ELF-1 (cell line): ENCODE measurements around the gene LRRC2.
"Not testable (repeated sequence)": the region's sequence is repeated elsewhere in the genome, so short reads cannot be mapped to it uniquely, and the experiment has no call there.

ENCODE experiments used
- DNase-seq: peaks from one replicate; pipeline ENCODE4 v3.0.0-alpha.2; 2016; ENCODE audit warnings: low read depth, low spot score

Gene LRRC2, protein sequence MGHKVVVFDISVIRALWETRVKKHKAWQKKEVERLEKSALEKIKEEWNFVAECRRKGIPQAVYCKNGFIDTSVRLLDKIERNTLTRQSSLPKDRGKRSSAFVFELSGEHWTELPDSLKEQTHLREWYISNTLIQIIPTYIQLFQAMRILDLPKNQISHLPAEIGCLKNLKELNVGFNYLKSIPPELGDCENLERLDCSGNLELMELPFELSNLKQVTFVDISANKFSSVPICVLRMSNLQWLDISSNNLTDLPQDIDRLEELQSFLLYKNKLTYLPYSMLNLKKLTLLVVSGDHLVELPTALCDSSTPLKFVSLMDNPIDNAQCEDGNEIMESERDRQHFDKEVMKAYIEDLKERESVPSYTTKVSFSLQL

DNA sequence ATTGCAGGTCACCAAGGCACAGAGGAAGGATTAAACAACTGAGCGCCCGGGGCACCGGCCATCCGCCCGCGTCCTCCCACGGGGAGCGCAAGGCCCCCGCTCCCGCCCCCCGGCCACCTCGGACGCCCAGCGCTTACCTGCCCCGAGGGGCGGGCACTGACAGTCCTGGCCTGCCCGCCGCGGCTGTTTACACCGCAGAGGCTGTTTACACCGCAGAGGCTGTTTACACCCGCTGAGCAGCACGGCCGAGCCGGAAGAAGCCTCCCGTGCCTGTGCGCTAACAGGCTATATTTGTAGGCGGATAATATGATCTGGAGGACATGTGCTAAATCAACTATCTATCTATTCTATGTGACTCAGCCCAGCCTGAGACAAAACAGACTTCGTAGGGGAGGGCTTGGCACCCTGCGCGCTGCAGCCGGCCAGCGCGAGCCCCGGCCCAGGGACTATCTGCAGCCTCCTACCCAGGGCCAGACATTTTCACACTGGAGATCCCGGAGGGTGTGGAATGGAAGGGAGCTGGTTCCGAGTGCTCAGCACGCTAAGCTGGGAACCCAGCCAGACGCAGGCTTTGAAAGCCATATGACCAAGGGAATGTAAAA is at the start of gene LRRC2:
Gene LRRC2 (minus strand): TSS at position 263 of the 602 bp plus-strand sequence. CDS start 14,711 bp downstream, outside the sequence.
- DNase-seq: peak; percentile 86

GRCh38 chr3:46615050-46615775 is 49.1 kb upstream of the LRRC2 start:
- no peak for DNase-seq

- DNase-seq: no peak
Observed at GRCh38 chr3:46614431-46614830, 48.3 kb upstream of the LRRC2 start.

- no peak for DNase-seq
Observed at GRCh38 chr3:46613313-46614005, 47.4 kb upstream of the LRRC2 start.

DNA sequence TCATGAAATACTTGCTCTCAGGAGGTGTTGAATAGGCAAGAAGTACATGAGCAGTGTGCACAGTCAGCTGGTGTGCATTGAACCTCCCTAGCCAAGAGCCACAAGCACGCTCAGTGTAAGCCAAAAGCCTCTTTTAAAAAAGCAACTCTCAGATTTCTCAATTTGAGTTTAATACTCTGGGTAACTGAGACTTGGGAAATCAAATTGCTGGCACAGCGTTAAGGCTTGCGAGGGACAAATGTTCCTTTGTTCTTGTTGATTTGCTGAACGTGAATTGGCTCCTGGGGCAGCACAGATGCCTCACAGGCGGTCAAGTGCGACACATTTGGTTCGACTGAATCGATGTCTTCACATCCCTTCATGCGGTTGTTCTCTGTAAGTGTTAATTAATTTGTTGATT is 46.2 kb upstream of the LRRC2 start, which contains the start of gene FAM240A:
Gene FAM240A (plus strand): TSS at position 202 of the 400 bp plus-strand sequence. CDS start 159 bp downstream, at position 361.
- DNase-seq: no peak

DNA sequence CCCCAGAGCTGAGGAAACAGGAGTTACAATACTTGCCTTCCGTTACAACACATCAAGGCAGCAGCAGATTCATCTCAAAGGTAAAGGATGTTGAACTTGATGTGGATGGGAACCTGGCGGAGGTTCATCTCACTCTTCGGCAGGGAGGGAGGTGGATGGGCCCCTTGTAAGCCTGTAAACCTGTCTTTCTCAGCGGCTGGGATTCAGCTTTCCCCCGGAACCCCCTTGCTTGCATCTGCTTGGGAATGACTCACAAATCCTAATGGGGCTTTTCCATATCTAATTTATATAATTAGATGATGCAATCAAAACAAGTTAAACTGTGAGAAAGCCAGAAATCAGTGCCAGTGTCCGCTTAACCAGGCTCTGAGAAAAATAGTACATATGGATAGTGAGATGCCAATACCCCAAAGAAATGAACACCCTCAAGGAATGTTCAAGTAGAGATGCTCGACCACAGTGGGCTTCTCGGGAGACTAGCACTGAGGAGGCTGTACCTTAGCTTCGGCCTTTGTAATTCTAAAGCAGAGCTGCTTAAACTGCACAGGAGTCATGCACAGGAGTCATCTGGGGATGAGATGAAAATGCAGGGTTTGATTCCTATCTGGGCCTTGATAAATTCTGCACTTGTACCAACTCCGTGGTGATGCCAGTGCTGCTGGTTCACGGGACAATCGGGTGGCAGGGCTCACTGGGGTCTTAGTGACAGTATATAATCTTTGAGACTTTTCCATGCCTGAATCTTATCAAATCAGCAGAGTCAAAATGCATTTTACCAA is 44.0 kb upstream of the LRRC2 start:
- DNase-seq: no peak

DNA sequence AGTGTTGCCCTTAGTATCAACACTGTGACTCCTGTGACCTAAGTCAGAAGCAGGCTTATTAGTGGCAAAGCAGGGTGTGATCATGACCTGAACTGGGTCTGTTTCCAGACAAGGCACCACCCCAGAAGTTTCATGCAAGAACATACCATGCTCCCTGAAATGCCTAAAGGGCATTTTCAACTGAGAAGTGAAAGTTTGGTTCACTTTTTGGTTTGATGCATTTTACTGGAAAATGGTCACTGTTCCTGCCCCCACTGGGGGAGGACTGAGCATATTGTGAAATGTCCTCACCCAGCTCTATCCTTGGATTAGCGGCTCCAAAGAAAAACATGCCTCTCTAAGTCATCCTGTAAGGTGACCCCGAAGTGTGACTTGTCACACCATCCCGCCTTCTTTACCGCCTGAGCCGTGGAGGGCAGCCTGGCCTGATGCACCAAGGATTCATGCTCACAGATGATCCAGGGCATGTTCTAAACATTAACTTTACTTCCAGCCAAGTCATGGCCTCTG is 43.2 kb upstream of the LRRC2 start:
- DNase-seq: no peak

GRCh38 chr3:46607603-46608028 is 41.5 kb upstream of the LRRC2 start:
- peak; percentile 73 for DNase-seq

DNA sequence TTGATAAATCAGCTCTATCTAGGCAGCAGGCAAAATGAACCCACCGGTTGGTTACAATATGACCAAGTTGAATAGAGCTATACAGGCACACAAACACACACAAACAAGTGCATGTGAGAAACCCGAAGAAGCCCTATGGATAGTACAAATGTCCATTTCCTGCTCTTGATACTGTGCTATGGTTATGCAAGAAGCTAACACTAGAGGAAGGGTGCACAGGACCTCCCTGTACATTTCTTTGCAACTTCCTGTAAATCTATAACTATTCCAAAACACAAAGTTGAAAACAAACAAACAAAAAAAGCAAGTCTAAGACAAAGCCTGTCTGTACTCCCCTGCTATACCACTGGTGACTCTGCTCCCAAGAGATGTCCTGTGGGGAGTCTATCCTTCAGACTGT is 38.0 kb upstream of the LRRC2 start:
- DNase-seq: no peak

- DNase-seq: no peak
Observed at GRCh38 chr3:46603446-46604046, 37.4 kb upstream of the LRRC2 start.

DNA sequence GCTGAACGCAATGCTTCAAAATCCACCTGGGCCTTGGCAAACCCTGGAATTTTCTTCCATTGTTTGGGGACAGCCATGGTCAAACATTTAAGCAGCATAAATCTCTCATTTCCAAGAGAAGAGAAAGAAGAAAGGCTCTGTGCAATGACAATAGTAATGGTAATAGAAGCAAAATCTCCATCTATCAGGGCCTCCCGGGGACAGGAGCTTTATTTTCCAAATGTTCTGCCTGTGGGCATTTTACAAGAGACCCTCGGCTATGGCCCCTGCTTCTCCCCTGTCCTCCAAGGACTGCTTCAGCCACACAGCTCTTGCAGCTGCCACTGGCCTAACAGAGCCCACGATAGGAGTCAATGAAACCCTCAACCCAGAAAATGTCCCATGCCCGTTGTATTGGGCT is 33.5 kb upstream of the LRRC2 start:
- DNase-seq: no peak

DNA sequence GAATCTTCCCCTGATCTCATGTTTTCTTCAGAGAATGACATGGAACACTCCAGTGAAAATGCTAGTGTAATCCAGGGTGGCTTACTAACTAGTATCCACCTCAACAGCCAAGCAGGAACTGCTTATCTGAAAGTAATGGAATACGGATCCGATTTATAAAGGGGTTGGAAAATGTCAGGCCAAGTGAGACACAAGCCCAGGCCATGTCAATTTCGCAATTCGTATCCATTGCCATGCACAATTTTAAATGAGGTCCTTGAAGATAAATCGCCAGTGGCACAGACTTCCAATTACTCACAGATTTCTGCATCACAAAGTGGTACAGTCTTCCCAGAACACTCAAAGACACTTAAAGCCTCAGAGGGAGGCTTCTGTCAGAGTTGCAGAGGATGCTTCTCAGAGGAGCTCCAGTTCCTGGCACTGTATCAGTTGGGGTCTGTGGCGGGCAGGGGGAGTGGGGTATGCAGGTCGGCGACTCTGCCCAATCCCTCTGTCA is 29.8 kb upstream of the LRRC2 start:
- no peak for DNase-seq

- DNase-seq: no peak
Observed at GRCh38 chr3:46594723-46595122, 28.6 kb upstream of the LRRC2 start.

DNA sequence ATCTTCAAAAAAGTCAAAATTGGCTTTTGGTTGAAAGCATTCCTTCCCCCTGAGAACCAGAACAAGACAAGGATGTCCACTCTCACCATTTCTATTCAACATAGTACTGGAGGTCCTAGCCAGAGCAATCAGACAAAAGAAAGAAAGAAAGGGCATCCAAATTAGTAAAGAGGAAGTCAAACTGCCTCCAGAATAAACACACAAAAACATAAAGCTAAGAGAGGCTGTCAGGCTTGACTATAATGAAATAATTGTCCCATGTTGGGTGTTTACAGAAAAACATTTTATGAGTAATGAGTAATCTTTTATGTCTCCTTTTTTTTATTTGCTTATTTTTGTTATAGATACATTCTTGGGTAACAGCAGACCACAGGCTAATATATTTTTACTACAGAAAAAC is 27.9 kb upstream of the LRRC2 start:
- DNase-seq: no peak

- no peak for DNase-seq
Observed at GRCh38 chr3:46593274-46593862, 27.3 kb upstream of the LRRC2 start.

DNA sequence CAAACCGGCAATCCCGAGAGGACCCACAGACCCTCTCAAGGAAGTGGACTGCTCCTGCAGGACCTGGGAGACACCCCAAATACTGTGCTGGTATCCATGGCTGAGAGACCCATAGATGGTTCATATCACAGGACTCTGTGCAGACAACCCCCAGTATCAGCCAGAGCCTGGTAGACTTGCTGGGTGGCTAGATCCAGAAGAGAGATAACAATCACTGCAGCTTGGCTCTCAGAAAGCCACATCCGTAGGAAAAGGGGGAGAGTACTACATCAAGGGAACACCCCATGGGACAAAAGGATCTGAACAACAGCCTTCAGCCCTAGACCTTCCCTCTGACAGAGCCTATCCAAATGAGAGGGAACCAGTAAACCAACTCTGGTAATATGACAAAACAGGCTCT is 21.2 kb upstream of the LRRC2 start:
- DNase-seq: not testable (repeated sequence)

- DNase-seq: no peak
Observed at GRCh38 chr3:46586738-46587246, 20.7 kb upstream of the LRRC2 start.

DNA sequence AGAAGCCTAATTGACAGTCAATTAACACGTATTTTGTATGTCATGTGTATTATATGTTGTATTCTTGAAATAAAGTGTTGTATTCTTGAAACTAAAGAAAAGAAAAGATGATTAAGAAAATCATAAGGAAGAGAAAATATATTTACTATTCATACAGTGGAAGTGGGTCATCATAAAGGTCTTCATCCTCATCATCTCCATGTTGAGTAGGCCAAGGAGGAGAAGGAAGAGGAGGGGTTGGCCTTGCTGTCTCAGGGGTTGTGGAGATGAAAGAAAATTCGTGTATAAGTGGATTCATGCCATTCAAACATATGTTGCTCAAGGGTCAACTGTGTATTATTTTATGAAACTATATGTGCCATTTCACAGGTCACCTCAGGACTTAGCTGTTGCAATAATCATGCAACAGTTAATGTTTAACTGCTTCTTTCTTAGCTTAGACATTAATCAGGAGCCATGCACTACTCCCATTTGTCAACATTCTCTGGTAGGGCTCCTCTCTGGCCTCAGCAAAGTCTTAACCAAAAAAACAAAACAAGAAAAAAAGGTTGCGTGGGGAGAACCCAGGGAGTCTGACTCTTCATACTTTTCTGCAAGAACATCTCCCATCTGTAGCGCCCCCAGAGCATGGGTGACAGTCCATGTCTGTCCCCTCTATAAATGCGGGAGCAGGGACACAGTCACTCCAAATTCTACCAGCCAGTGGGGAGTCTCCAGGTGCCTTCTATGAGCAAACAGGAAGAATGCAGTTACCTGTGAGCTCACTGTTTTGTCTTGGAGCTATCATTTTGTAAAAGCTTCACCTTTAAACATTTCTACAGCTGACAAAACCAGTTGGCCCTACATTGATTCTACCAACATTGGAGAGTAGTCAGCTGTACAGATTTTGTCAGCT is 19.9 kb upstream of the LRRC2 start:
- DNase-seq: no peak
